Activated T-cell treated with anti-CD3 and anti-CD28 coated beads, Interleukin-2, amount 50 U/mL, for 72 hours (primary cell): ENCODE measurements around the gene FN3K. TPM values are rescaled to one million over a fixed set of nuclear protein-coding genes. Genes with fewer than 3 reads are reported as not detected.

Experiments
- ATAC-seq, 2 donors: fragments of 150-1000 bp; cut with Tn5 transposase; replicated peaks in 1 of 2; 2 replicates each; pipeline ENCODE4 v1.10.0; 2021; ENCODE audit warnings: moderate library complexity in 2 of 2, mild to moderate bottlenecking in 1 of 2
- DNase-seq, 2 donors: peaks; one replicate each; pipeline ENCODE4 v3.0.0; 2021 to 2022; ENCODE audit warnings: mixed read lengths in 1 of 2
- H3K27ac Mint-ChIP-seq: one replicate; pipeline ENCODE4 v1.8.0; 2022; ENCODE audit warnings: mild to moderate bottlenecking, moderate library complexity, mixed read lengths
- H3K27me3 Mint-ChIP-seq: one replicate; pipeline ENCODE4 v1.8.0; 2022; ENCODE audit warnings: low read depth, mixed read lengths
- H3K36me3 Mint-ChIP-seq, 2 donors: one replicate each; pipeline ENCODE4 v1.8.0; 2022; ENCODE audit warnings: mixed read lengths in 2 of 2, mild to moderate bottlenecking in 1 of 2; ENCODE audit not compliant: insufficient read depth in 2 of 2
- H3K4me1 Mint-ChIP-seq: one replicate; pipeline ENCODE4 v1.8.0; 2022; ENCODE audit warnings: low read depth, mixed read lengths
- H3K4me3 Mint-ChIP-seq, 2 donors: one replicate each; pipeline ENCODE4 v1.8.0; 2022; ENCODE audit warnings: mild to moderate bottlenecking in 2 of 2, mixed read lengths in 2 of 2, moderate library complexity in 2 of 2
- H3K9me3 Mint-ChIP-seq, 2 donors: one replicate each; pipeline ENCODE4 v1.8.0; 2022; ENCODE audit warnings: mixed read lengths in 2 of 2
- total RNA-seq, 2 donors: library from RNA; stranded (reverse); gene quantifications; one replicate each; pipeline ENCODE4 v1.2.3, GENCODE V29; 2022

Gene FN3K
- total RNA-seq, 2 donors from 2014 or later, result 3.5 to 4.3 TPM

DNA sequence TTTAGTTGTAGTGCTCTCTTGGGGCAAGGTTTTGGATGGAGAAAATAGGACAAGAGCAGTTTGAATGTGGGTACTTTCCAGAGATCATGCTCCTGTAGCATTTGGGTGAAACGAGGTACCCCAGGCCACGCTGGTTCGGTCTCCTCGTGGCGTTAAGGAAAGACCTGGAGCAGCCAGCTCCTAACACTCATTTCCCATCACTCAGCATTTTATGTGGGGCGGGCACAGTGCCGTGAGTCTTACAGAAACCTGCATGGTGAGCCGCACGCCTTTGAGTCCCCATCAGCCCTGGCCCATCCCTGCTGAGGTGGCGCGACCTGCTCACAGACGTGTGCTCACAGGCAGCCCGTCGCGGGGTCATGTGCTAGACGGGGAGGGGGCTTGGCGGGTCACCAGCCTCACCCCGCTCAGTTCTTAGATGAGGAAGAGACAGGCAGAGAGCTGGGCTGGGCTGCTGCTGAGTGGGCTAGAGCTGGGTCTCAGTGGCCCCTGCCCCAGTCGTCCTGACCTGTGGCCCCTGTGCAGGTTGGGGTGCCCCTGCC is 53.7 kb downstream of the FN3K start:
- Mint-ChIP-seq H3K27ac (no peak overlapping the region), H3K4me3 (no peak overlapping the region), H3K9me3 (no peaks in the 10 kb centered on the region), H3K4me1 (no peaks in the 10 kb centered on the region), H3K27me3 (no peaks in the 10 kb centered on the region), H3K36me3 (peaks cover 0 to 5% of the 10 kb centered on the region in 2 donors)
- ATAC-seq, result no peak
- no peak for DNase-seq

DNA sequence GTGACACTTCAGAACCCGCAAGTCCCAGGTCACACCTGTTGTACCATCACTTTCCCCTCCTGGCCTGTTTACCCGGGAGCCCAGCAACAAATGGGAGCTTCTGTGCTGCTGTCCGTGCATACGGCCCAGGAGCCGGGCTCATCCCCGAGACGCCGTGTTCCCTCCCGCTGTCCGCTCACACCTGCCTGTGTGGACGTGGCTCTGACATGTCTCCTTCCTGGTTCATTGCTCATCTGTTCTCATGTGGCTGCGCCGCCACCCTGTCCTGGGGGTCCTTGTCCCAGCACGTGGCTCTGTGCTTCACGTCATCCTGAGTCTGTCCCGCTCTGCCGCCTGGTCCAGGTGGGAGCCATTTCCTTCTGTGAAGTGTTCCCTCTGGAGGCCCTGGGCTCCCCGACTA is 54.4 kb downstream of the FN3K start:
- H3K4me3 Mint-ChIP-seq, result no peak overlapping the region
- H3K27ac Mint-ChIP-seq, result no peak overlapping the region
- peaks cover 0 to 5% of the 10 kb centered on the region in 2 donors for H3K36me3 Mint-ChIP-seq
- no peak for ATAC-seq
- no peaks in the 10 kb centered on the region for H3K4me1 Mint-ChIP-seq
- no peaks in the 10 kb centered on the region for H3K9me3 Mint-ChIP-seq
- no peak for DNase-seq
- no peaks in the 10 kb centered on the region for H3K27me3 Mint-ChIP-seq

DNA sequence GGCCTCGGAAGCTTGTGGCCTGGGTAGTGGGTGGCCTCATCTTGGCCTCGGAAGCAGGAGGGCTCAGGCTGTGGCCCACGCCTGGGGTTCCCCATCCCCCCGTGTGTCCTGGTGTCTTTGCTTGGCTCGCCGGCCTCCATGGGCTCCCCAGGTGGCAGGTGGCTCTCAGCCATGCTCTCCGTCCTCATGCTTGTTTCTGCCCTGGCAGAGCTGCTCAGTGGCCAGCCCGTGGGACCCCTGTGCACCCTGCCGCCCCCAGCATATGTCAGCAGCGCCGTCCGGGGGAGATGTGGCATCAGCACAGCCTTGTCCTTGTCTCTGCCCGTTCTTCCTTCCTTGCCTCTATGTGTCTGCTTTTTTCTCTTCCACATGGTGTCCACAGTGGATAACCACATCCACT is 55.0 kb downstream of the FN3K start:
- Mint-ChIP-seq H3K9me3 (no peaks in the 10 kb centered on the region), H3K4me3 (no peak overlapping the region), H3K4me1 (no peaks in the 10 kb centered on the region), H3K27ac (no peak overlapping the region), H3K36me3 (peaks cover 0 to 5% of the 10 kb centered on the region in 2 donors), H3K27me3 (no peaks in the 10 kb centered on the region)
- DNase-seq, result no peak
- ATAC-seq, result no peak

DNA sequence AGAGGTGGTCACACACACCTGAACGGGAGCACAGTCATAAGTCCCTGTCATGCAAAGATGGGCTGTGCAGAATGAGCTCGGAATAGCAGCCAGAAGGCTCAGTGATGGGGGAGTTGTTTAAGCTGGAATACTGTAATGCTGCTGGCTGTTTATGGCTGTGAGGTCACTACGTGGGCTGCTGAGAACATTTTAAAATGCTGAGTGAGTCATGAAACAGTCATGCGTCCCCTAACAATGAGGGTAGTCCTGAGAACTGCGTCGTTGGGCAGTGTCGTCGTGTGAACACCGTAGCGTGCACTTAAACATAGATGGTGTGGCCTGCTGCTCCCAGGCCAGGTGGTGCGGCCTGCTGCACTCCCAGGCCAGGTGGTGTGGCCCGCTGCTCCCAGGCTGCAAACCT is 56.1 kb downstream of the FN3K start:
- Mint-ChIP-seq H3K27ac (no peak overlapping the region), H3K4me3 (no peak overlapping the region), H3K27me3 (no peaks in the 10 kb centered on the region), H3K36me3 (peaks cover 0 to 5% of the 10 kb centered on the region in 2 donors), H3K9me3 (no peaks in the 10 kb centered on the region), H3K4me1 (no peaks in the 10 kb centered on the region)
- ATAC-seq, result no peak
- no peak for DNase-seq

DNA sequence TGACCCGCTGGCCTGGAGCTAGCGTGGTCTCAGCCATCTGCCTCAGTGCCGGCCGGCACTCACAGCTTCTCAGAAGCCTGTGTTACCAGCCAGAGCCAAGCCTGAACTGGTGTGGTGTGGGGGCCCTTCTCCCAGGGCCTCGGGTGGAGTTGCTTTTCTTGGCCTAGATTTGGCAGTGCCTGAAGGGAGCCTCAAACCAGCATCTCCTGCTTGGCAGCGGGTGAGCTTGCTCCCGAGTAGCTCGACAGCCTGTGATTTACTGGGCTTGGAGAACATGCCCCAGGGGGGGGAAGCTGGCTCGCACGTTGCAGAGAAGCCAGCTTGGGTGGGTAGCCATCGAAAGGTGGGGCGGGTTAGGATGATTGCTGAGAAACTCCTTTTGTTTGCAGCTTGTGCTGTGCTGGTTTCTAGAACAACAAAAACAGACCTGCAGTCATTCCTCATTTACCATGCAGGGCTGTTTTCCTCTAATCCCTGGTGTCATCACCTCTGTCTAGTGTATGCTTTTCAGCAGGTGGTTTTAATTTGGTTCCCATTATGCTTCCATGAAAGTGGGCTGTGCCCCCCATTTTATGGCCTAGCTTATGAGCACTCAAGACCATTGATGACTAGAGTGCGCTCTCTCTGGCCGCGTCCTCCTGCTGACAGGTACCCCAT is 58.7 kb downstream of the FN3K start:
- peaks cover 0 to 3% of the 10 kb centered on the region in 2 donors for H3K36me3 Mint-ChIP-seq
- H3K27ac Mint-ChIP-seq, result no peak overlapping the region

DNA sequence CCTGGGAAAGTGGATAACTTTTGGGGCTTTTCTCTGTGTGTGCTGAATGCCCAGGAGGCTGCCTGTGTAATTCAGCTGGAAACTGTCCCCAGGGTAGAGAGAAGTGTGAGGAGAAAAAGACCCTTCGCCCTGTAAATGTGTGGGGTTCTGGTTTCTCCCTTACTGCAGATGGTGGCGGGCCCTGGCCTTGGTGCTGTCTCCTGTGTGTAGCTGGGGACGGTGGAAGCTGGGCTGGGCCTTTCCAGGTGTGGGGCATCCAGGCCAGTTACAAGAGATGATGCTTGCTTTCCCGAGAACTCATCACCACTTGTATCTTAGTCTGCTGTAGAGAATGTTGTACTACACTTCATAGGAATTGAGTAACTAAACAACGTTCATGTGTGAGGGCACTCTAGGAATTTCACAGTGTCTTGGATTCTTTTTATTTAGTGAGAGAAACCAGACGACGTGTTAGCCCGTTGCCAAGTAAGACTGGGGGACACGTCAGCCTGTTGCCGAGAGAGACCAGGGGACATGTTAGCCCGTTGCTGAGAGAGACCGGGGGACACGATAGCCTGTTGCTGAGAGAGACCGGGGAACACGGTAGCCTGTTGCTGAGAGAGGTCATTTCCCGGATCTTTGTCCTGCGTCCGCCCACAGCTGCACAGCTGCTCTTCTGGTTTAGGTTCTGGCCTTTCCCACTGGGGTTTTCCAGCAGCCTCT is 59.5 kb downstream of the FN3K start:
- ATAC-seq, result no peak
- Mint-ChIP-seq H3K36me3 (peaks cover under 1 to 5% of the 10 kb centered on the region in 2 donors), H3K27me3 (no peaks in the 10 kb centered on the region), H3K9me3 (no peaks in the 10 kb centered on the region), H3K4me1 (no peaks in the 10 kb centered on the region), H3K4me3 (no peak overlapping the region), H3K27ac (no peak overlapping the region)
- no peak for DNase-seq

More for the DNA sequence above, 58.7 kb downstream of the FN3K start:
- Mint-ChIP-seq H3K27me3 (no peaks in the 10 kb centered on the region), H3K4me3 (no peak overlapping the region), H3K9me3 (no peaks in the 10 kb centered on the region), H3K4me1 (no peaks in the 10 kb centered on the region)
- DNase-seq (no peak), ATAC-seq (no peak)

DNA sequence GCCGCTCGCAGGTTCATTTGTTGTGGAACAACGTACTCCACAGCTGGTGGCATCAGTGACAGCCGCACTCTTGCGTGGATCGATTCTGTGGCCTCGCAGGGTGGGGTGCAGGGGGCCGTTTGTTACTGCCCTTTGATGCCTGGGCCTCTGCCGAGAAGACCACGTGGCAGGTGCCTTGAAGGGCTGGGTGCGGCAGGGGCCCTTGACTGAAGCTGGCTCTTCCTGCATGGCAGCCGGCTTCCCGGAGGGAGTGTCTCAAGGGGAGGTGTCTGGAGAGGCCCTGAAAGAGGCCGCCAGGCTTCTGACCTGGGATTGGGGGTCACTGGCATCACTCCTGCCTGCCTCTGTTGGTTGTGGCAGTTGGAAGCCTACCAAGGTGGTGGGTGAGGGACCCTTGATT is 60.2 kb downstream of the FN3K start:
- Mint-ChIP-seq H3K36me3 (peaks cover 4 to 8% of the 10 kb centered on the region in 2 donors), H3K9me3 (no peaks in the 10 kb centered on the region), H3K27me3 (no peaks in the 10 kb centered on the region), H3K27ac (no peak overlapping the region), H3K4me3 (no peak overlapping the region), H3K4me1 (no peaks in the 10 kb centered on the region)
- ATAC-seq (no peak), DNase-seq (no peak)

DNA sequence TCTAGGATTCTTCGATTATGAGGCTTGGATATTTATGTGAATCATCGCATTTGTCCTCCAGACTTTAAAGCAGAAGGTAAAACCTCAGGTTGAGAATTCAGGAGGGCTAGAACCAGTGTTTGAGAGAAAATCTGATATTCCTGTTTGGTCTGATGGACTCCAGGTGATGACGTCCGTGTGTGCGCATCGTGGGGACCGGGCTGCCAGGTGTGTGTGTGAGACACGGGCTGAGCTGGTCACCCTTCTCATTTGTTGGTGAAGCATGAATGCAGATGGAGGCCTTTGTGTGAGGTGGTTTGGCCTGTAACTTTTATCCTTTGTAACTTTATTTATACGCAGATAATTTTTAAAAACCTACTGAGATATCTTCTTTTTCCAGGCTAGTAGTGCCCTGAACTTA is 61.6 kb downstream of the FN3K start:
- DNase-seq (no peak), ATAC-seq (no peak)
- Mint-ChIP-seq H3K27me3 (no peaks in the 10 kb centered on the region), H3K27ac (peak overlapping the region; percentile 9), H3K4me1 (no peaks in the 10 kb centered on the region), H3K36me3 (peaks cover 8 to 13% of the 10 kb centered on the region in 2 donors), H3K9me3 (peaks cover 2 to 3% of the 10 kb centered on the region in 2 donors), H3K4me3 (no peak overlapping the region)

DNA sequence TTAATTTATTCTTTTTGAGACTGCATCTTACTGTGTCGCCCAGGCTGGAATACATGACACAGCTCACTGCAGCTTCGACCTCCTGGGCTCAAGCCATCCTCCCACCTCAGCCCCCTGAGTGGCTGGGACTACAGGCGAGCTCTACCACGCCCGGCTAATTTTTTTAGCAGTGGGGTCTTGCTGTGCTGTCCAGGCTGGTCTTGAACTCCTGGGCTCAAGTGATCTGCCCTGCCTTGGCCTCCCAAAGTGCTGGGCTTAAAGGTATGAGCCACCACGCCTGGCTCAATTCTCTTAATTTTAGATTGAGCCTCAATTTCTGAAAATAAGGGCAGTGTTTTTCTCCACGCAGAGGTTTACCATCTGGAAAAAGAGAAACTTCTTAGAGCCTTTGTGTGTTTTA is 63.3 kb downstream of the FN3K start:
- no peak for ATAC-seq
- DNase-seq, result no peak
- Mint-ChIP-seq H3K4me3 (no peak overlapping the region), H3K9me3 (peaks cover 2 to 3% of the 10 kb centered on the region in 2 donors), H3K27ac (peak overlapping the region; percentile 23), H3K36me3 (peaks cover 8 to 13% of the 10 kb centered on the region in 2 donors), H3K4me1 (no peaks in the 10 kb centered on the region), H3K27me3 (no peaks in the 10 kb centered on the region)

DNA sequence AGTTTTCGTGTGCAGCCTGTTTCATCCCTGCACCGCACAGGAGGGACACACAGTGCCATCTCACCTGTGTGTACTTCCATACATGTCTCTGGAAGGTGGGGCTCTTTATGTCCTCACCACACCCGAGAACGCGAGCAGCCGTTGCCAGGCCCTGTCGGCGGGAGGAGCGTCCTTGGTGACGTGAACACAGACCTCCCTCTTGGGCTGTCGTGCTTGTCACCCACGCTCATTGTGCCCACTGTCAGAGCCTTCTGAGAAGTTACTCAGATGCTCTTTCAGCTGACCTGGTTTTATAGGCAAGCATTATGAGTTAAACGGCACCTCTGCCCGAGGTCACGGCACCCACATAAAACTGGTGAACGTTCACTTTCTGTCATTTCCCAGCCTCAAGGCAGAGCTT is 64.2 kb downstream of the FN3K start:
- Mint-ChIP-seq H3K4me3 (no peak overlapping the region), H3K4me1 (no peaks in the 10 kb centered on the region), H3K27me3 (no peaks in the 10 kb centered on the region), H3K9me3 (peaks cover 2 to 3% of the 10 kb centered on the region in 2 donors), H3K27ac (no peak overlapping the region), H3K36me3 (peaks cover 8 to 13% of the 10 kb centered on the region in 2 donors)
- ATAC-seq (no peak), DNase-seq (no peak)

Other genes with a start within 250 kb of the FN3K start
- gene FOXK2, start 215.9 kb upstream of the FN3K start, total RNA-seq, result 10 to 100 TPM; 59.9 to 61.0 TPM
- gene WDR45B, start 87.2 kb upstream of the FN3K start, total RNA-seq, result 10 to 100 TPM; 51.1 to 52.3 TPM
- gene RAB40B, start 36.9 kb upstream of the FN3K start, total RNA-seq, result 1 to 10 TPM; 2.5 to 3.1 TPM
- gene FN3KRP, start 18.9 kb upstream of the FN3K start, total RNA-seq, result 10 to 100 TPM; 39.6 to 47.8 TPM
- 100 to 1,000 TPM; 112 to 134 TPM for gene TBCD, start 16.4 kb downstream of the FN3K start, total RNA-seq
- gene ZNF750, start 104.4 kb downstream of the FN3K start, total RNA-seq, result not detected